NOMO-1 treated with DMSO at 0.1 percent for 48 hours (cell line): ENCODE measurements around the gene LRRC8C.

ENCODE experiments used
- DNase-seq: peaks from one replicate; lab custom pipeline; 2025; ENCODE audit not compliant: unreplicated experiment; lab: John Stamatoyannopoulos, UW

Gene LRRC8C

GRCh38 chr1:89727517-89728312 is 94.8 kb downstream of the LRRC8C start:
- DNase-seq = no peak

GRCh38 chr1:89728381-89728780 is 95.5 kb downstream of the LRRC8C start:
- no peak for DNase-seq

GRCh38 chr1:89732206-89732605 is 99.3 kb downstream of the LRRC8C start:
- no peak for DNase-seq

GRCh38 chr1:89732643-89733222 is 99.8 kb downstream of the LRRC8C start:
- DNase-seq = no peak

DNA sequence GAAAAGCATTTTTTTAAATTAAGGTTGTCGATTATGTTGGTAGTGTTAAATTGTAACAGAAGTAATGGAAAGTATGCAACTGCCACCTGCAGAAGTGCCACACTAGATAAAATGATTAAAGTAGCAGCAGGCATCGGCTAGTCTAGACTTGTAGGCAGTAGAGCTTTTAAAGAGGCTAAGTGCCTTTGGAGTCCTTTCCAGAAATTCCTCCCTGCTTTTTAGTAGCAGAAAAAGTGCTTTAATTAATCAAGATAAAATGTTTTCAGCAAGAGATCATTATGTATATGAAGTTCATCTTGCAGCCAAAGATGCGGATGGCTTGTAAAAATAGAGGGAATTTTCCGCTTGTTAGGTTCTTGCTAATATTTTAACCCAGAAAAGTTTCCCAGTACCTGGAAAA is 100.8 kb downstream of the LRRC8C start:
- DNase-seq = no peak

DNA sequence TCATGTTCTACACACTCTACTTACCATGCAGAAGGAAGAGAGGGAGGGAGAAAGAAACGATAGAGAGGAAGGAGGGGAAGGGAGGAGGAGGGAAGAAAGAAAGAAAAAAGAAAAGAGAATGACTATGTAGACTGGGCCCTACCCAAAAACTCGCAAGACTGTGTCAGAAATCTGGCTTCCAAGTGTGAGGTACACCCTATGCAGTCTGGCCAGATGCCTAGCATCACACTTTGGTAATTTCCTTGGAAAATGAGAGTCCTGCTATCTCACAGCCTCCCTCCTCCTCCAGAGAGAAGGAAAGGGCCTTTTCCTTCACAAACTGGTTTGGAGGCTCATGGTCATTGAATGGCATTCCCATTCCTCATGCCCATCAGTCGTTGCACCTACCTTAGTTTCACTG is 101.5 kb downstream of the LRRC8C start:
- DNase-seq = no peak

DNA sequence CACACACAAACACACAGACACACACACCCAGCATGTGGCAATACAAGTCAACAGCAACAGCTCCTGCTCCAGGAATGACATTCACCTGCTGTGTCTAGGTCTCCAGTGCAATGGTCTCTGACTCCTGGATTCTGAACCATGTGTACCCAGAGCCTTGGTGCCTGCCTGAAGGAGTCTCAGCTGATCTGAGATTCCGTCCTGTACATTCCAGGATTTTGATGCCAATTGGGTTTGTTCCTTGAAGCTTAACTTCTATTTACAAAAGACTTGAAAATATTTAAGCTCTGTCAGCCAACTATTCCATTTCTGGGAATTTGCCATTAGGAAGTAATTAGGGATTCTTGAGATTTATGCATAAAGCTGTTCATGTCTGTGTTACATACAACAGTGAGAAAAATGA is 102.6 kb downstream of the LRRC8C start:
- DNase-seq = no peak

GRCh38 chr1:89736937-89737733 is 104.2 kb downstream of the LRRC8C start:
- DNase-seq = no peak

- no peak for DNase-seq
These were observed 105.1 kb downstream of the LRRC8C start for GRCh38 chr1:89737985-89738510.

DNA sequence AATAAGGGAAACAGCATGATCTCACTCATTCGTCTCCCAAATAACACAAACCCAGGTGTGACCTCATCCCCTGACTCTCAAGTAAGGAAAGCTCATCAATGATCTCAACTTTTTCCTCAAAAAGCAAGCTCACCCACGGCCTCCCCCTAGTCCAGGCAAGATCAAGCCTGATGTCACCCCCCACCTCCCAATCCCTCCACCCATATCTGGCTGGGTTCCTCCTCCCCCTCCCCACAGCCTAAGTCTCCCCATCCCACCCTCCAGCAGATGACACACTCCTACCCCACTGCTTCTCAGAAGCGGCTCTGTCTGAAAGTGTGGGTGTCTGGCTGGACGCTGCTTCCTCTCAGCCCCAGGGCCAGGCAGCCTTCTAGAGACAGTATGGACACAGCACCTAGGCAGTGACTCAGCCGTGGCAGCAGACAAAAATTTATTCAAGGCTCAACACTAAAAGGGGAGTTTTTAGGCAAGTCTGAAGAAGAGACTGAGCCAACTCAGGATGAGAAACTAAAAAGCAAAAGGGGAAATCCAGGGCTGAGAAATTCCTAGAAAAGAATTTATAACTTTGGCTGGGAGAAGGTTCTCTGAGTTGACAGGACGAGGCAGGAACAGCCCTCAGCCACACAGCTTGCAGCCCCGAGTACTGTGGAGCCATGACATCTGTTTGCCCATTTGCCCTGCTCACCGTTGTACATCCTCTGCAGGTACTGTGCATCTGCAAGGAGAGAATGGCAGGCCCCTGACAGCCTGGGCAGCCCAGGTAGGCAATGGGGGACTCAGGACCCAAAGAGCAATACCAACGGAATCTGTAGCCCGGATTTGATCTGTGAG is 106.3 kb downstream of the LRRC8C start:
- DNase-seq = no peak

DNA sequence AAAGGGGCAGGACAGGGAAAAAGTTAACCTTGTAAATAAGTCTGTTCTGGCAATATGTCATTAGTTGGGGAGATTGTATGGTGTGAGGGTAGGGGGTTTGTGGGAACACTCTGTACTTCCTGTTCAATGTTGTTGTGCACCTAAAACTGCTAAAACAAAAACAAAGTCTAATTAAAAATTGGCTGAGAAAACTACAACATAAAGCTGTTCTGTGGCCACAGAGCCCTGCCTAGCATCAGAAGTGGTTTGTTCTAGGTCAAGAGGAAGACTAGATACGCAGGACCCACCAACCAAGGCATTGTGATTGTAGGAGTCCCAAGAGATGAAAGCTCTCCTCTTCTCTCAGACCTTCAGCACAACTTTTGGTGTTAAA is 106.9 kb downstream of the LRRC8C start:
- no peak for DNase-seq

- no peak for DNase-seq
These were observed 110.9 kb downstream of the LRRC8C start for GRCh38 chr1:89743788-89744187.

DNA sequence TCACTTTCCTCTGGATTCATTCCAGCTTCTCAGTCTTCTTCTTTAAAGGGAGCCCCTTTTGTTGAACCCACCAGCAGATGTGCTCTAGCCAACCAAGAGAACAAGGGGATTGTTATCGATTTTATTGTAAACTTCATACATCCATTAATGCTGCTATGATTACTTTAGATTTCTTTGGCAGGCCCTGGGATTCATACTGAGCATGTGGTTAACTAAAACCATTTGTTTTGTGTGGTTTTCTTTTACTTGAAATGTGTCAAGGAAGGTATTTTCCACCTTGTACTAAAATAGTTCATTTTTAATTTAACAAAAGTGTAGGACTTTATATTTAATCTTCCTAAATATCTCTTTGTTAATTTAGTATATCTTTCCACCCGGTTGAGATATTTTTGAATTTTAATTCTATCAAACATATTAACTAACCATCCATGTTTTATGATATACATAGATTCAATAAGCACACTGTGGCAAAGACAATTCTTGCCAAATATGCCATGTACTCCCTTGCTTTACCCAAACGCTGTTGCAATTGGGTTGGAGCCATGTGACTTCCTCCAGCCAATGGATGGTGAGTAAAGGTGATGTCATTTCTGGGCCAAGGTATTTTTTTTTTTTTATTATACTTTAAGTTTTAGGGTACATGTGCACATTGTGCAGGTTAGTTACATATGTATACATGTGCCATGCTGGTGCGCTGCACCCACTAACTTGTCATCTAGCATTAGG is 113.7 kb downstream of the LRRC8C start:
- DNase-seq = no peak

DNA sequence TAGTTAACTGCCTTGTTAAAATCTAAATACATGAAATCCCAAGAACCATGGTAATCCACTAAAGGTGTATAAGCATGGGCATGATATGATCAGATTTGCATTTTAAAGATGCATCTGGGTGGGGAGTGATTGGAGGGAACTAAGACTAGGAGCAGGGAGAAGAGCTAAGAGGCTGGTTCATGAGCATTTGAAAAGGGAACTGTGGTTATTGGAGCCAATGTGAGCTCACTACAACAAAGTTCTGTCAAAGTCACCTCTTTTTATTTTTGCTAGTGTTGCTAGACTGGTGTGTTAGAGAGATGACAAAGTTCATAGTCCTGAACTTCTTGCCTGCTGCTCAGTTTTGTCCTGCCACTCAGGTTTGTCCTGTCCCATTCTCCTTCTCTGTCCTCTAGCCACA is 120.8 kb downstream of the LRRC8C start:
- DNase-seq = peak; percentile 38

DNA sequence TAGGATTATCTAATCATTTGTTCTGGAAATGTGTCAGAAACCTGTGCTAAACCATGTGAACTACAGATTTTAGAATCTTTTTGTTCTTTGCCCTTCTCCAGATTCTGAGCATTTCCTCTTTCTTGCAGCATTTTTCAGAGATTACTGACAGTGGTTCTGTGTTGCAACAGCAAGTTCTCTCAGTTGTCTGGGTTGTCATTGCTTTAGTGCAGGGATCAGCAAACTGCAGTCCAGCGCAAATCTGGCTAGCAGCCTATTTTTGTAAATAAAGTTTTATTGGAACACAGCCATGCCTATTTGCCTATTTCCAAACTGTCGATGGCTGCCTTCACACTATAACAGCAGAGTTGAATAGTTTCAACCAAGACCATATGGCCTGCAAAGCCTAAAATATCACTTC is 121.6 kb downstream of the LRRC8C start:
- peak; percentile 86 for DNase-seq

GRCh38 chr1:89755591-89755990 is 122.7 kb downstream of the LRRC8C start:
- DNase-seq = no peak

- DNase-seq = peak; percentile 97
These were observed 124.6 kb downstream of the LRRC8C start for GRCh38 chr1:89757532-89757931.

DNA sequence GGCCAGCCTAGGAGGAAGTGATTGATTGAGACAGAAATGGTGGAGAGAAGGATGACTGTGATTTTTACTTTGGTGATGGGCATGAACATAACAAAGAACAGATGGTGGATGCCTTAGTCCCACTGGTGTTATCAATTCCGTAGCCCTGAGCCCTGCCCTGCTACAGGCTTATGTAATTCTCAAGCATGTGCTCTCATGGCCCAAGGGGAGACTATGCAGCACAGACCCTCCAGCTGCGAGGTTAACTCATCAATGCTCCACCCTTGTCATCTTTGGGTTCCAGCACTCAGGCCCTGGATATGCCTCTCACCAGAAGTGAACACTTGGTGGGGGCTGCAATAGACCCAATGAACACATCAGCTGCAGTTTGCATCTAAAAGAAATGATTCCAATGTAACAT is 125.2 kb downstream of the LRRC8C start:
- peak; percentile 50 for DNase-seq

DNA sequence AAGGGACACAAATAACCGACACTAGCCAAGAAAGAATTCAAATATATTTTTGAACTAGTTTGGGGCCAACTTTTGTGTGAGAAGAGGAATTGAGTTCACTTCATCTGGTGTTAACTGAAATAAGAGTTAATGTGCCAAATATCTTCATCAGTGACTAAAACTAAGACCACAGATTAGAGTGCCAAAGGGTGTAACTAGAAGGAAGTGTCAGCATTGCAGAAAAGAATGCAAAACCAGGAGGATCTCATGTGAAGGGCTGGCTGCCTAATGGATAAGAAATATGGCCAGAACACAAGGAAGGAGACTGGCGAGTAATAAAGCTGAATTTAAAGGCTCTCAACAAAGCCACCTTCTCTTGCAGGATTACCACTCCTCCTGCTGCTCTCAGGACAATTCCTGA is 126.1 kb downstream of the LRRC8C start:
- DNase-seq = peak; percentile 14

DNA sequence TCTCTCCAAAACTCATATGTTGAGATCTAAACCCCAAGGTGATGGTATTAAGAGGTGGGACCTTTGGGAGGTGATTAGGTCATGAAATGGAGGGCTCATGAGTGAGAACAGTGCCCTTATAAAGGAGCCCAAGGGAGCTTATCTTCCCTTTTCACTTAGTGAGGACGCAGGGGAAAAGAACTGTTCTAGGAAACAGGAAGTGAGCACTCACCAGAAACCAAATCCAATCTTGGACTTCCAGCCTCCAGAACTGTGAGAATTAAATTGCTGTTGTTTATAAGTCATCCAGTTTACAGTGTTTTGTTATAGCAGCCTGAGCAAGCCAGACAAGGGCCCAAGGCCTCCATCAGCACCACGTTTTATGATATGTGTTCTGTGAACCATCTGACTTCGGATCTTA is 127.6 kb downstream of the LRRC8C start:
- peak; percentile 57 for DNase-seq
